Astrocyte of the hippocampus (primary cell): ENCODE data around the gene ABLIM2.
A peak's percentile ranks its signal among the peaks of the same experiment; 100 is the strongest.

ENCODE experiments used
- DNase-seq: peaks from one replicate; pipeline ENCODE4 v3.0.0; 2011; ENCODE audit warnings: low read depth, low spot score

The ABLIM2 gene

DNA sequence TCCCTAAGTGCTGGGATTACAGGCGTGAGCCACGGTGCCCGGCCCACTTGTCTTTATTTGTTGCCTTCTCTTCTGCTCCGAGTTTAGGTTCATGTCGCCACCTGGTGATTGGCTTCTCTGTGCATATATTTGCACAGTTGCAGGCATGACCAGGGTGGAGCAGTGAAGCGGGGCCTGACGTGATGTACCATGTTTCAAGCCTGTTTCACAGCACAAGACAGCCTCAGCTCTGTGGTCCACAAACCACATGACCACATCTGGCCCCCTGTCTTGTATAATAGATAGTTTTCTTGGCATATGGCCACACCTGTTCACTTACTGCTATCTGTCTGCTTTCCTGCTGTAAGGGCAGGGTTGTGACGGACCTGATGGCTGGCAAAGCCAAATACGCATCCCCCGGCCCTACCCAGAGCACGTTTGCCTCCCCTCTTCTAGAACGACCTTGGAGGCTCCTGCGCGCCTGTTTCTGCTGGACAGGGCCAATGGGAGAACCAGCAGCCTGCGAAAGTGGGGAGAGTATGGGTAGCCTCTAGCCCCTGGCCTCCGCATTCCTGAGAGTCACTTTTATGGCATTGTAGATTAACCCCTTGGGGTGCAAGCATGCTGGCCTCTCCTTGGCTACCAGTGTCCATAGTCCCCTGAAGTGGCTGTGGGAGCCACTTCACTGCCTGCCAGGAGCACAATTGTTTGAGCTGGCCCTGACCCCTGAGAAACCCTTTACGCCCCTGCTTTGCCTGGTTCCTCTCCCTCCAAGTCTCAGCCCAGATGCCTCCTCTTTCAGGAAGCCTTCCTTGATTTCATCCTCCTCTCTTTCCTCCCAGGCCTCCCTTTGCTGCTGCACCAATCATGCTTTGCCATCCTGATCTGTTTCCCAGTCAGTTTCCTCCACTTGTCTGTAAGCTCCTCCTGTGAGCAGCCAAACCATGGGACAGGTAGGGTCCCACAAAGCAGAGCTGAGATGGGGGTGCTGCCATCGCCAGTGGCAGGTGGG lies 34.4 kb upstream of the ABLIM2 start:
- DNase-seq, result peak; percentile 33

DNA sequence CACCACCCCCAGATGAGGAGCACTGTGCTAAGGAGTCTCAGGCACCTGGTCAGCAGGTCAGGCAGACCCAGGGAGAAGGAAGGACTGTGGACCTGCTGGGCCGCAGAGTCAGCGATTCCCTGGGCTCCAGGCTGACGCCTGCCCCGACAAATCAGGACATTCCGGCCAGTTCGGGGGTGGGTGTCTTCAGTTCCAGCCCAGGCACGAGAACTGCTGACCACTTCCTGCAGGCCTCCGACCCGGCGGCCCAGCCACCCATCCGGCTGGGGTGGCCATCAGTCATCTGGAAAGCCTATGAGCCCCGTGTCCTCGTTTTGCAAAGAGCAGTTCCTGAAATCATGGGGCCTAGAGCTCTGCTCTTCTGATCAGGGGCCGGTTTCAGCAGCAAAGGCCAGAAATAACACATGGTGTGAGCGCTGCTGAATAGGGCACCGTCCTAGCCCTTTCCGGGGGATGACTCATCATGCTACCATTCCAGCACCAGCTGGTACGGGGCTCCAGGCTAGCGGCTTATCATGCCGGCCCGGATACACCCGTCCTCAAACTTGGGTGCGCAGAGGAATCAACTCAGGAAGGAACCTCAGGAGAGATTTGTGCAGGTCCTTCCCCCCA lies 32.6 kb upstream of the ABLIM2 start:
- peak; percentile 21 for DNase-seq

DNA sequence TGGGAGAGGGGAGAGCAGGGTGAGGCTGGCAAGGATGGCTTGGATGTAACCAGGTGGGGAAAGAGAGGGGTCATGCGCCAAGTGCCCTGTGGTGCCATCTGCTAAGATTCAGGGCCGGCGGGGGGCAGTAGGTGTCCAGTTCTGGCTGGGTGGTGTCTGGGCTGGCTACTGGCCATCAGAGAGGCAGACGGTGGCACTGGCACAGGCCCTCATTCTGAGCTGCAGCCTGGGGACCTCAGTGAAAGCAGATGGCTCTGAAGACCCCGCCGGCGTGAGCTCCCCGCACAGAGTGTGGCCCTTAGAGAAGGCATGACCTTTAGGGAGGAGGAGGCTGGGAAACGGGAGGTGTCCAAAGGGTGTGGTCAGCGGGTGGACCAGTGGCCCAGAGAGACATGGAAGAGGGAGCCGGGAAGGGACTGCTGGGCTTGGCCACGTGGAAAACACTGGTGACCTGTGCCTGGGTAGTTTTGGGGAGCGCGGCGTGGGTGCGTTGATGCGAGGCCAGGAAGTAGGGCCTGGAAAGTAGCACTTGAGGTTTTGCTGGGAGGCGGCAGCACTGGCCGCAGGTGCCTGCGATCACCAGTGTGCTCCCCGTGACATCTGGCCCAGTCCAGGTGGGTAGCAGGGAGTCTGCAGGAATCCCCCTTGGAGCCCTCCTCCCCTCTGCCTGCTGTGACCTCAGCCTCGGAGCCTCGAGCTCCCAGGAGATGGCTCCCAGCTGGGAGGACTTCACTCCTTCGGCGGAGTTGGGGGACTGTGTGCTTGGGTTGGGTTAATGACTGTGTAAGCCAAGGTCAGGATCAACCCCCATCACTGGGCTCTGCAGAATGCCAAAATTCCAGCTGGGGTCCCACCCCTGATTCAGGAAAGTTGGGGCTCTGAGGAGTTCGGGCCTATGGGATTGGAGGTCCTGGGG lies 31.2 kb upstream of the ABLIM2 start:
- DNase-seq, result no peak

DNA sequence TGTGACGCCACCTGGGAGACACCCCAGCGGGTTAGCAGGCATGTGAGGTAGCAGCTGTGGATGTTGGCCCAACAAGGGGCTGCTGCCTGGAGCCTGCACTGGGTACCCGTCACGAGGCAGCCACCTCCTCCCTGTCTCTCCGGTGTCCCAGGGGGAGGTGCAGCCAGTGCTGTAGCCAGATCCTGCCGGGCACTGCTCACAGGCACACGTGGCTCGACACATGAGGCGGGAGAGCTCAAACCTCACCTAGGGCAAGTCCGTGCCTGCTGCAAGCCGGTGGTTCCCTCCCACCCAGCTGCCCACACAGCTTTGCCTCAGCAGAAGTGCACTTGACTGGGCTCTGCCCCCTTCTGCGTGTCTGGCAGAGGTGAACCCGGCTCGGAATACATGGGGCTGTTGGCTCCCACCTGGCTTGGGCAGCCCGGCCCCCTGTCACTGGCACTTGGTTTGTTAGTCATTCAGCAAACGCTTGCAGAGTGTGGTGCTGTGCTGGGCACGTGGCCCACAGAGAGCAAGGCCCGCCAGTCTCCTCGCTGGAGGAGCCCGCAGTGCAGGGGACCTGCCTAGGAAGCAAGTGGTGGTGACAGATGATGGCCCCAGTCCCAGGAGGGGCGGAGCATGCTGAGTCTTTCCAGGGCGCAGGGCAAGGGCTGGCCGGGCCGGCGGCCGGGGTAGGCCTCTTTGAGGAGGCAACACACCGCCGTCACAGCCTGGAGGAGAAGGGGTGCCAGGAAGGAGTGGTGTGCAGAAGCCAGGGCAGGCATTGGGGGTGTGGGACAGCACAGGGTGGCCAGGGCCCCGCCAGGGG lies 30.3 kb upstream of the ABLIM2 start:
- DNase-seq, result no peak

DNA sequence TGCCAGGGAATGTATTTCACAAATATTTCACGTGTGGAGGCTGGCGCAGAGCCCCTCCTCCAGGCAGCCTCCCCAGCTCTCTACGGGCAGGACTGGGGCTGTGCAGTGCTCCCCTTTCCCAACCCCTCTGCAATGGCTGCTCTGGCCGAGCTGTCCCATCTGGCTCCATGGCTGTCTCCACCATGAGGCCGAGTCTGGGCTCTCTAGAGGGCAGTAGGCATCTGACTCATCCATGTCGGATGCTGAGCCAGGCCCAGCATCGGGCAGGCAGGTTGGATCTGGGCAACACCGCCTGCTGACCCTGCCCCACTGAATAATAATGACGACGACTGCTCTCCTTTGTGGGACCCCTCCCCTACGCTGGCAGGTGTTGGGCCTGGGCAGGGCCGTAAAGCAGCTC lies 29.5 kb upstream of the ABLIM2 start:
- DNase-seq, result peak; percentile 18

DNA sequence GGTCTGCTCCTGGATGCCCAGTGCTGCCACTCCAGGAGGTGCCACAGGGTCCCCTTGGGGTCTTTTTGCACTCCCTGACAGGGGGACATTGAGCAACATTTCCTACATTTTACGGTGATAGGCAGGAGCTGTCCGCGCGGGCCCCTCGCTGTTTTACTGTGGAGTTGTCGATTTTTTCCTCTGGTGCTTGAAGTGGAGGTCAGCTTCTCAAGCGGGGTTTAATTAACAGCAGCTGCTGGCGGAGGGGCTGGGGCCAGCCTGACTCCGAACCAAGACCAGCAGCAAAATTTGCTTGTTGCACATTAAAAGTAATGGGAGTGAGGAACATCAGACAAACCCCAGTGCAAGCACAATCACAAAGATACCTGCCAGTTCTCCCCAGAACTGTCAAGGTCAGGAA lies 27.3 kb upstream of the ABLIM2 start:
- DNase-seq, result no peak

DNA sequence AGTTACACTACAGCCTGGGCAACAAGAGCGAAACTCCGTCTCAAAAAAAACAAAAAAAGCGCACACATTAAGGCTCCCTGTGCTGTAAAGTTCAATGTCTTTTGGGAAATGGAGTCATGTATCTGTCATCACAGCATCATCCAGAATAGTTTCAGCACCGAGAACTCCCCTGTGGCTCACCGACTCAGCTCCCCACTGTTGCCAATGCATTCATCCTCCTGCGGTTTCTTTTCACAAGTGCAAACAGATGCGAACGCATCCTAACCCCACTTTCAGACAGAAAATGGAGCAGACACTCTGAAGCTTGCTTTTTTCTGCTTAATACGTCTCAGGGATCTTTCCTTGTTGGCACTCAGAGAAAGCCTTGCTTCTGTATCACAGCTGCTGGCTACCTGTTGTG lies 26.7 kb upstream of the ABLIM2 start:
- peak; percentile 42 for DNase-seq

DNA sequence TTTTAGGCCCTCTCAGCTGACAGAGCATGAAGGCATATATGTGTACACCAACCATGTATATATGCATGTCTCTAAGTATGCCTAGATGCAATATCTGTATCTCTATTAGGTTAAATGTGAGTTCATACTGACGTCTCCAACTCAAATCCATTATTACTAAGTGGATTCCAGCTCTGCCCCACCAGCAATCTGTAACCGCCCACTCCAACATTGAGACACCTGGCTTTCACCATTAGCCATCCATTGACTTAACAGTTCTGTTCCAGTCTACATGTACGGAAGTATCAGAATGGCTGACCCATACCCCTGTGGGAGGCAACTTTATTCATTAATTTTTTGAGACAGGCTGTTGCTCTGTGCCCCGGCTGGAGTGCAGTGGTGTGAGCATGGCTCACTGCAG lies 25.4 kb upstream of the ABLIM2 start:
- no peak for DNase-seq

DNA sequence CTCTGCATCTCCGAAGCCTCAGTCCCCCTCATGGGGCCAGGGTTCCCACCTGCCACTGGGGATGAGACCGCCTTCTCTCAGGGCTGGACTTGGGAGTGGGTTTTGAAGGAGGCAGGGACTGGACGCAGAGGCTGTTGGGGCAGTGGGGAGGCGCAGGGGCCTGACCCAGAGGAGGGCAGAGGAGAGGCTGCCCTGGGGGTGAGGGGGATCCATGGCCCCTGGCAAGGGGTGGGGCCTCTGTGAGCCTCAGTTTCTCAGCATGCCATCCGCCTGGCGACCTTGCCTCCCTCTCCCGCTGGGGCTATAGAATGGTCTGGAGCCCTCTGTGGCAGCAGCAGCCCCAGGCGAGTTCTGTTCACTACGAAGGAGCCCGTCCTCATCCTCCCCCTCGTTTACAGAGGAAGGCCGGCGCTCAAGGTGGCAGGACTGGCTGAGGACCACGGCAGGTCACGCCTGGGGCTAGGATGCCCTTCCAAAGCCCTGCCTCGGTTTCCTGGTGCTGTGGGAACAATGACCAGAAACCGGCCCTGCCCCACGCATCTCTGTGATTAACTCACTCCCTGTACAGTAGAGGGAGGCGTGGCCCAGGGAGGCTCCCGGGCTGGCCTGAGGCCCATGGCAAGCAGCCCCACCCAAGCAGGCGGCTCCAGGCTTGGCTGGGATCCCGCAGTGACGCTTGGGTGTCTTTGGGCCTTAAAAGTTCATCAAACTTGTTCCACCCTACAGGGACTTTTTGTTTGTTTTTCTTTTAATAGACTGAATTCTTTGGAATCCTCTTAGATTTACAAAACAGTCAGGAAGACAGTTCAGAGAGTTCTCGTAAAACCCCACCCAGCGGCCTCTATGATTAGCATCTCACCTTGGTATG lies 24.5 kb upstream of the ABLIM2 start:
- DNase-seq, result peak; percentile 64

DNA sequence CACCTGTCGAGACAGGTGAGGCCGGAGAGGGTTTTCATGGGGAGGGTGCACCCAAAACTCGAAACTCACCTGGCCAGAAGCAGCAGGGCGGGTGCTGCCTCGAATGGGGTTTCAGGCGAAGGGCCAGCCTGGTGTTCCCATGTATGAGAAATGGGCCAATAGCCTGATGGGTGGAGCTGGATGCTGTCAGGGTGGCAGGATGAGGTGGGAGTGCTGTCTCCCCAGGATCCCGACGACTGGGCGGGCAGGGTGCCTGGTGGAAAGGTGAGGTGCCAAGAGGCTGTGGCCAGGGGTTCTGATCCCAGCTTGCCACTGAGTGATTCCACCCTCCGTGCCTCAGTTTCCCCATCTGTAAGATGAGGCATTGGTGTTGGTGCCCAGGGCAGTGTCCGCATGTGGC lies 23.7 kb upstream of the ABLIM2 start:
- no peak for DNase-seq

DNA sequence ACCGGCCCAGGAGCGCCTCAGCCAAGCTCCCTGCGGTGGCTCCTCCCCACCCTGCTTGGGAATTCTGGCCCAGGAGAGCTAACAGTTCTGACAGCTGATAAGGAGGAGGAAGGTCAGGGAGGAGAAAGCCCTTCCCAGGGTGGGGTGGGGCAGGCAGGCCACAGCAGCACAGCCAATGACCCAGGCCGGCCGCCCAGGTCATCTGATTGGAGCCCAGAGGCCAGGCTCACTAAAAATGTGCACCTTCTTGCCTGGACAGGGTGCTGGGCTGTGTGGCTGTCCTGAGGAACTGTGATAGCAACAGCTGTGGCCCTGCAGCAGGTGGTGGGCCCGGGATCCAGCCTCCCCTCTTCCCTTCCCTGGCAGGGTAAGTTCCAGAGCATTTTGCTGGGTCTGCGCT lies 23.2 kb upstream of the ABLIM2 start:
- DNase-seq, result no peak

DNA sequence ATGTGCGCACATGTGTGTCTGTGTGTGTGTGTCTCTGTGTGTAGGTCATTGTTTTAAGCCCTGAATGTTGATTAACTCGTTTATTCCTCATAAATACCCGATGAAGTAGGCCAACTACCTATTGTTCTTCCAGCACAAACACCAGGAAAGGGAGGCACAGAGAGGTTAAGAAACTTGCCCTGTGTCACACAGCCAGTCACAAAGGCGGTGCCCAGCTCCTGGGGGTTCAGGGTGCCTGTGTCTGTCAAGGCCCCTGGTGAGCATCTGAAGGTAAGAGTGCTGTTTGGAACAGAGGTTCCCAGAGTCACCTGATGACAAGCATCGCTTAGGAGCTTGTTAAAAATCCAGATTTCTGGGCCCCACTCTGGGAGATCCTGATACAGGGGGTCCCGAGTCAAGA lies 22.5 kb upstream of the ABLIM2 start:
- no peak for DNase-seq

DNA sequence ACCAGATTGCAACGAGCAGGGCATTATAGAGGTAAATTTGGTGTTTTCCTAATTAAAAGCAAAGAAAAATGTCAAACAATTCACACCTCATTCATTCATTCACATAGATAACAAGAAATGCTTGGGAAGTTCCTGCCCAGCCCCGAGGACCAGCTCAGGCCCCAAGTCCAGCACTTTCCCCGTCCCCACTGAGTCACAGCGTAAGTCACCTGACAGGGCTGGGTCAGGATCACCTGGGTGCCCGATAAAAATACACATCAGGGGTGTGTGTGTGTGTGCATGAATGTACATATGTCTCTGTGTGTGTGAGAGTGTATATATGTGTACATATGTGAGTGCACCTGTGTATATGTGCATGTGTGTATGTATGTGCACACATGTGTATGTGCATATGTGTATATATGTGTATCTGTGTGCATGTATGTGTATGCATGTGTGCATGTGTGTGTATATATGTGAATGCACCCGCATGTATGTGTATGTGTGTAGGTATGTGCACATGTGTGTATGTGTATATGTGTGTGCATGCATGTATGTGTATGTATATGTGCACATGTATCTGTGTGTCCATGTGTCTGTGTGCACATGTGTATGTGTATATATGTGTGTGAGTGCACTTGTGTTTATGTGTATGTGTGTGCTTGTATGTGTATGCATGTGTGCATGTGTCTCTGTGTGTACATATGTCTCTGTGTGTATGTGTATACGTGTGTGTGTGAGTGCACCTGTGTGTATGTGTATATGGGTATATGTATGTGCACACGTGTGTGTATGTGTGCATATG lies 21.9 kb upstream of the ABLIM2 start:
- DNase-seq, result no peak

DNA sequence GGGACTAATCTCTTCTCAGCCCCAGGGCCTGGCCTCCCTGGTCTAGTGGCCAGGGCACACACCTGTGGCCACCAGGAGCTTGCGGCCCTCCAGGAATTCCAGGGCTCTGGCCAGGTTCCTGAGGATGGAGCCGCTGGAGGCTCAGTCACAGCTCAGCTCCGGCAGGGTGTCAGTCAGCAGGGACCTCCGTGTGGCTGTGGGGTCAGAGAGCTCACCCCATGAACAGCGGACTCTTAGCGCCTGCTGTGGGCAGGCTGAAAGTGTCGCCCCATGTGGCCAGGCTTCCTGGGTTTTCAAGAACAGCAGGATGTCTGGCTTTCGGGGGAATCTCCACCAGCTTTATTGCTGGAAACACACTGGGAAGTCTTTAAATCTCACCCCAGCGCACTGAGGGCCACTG lies 21.2 kb upstream of the ABLIM2 start:
- DNase-seq, result no peak

DNA sequence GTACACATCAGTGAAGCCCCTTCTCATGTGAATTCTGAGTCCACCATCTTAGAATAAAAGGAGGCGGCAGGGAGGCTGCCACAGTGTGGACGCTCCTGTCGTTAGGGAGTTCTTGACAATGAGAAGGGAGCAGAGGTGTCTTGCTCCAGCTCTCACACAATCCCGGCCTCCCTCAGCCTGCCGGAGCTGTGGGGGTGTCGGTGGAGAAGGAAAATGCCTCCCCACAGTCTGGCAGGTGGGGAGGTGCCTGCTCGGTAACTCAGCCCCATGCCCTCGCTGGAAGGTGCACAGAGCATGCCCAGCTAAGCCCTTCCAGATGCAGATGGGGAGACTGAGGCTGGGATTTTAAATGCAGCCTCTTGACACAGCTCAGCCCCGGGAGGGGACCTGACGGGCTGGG lies 20.5 kb upstream of the ABLIM2 start:
- no peak for DNase-seq

DNA sequence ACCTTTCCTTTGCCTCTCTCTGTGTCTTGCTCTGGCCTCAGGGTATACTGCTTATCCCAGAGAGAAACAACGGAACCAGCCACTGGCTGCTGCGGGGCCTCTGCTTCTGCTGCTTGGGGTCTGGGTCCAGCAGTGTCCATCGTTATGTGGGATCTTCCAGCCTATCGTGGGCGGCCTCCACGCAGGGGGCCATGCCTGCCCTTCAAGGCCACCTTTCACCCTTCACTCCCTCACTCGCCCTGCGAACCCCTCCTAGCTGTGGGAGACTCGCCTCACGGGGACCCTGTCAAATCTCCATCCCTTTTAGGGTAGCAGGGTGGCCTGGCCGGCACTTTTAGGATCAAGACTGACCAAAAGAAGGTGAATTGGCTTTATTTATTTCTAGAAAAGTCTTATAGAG lies 19.3 kb upstream of the ABLIM2 start:
- DNase-seq, result no peak

DNA sequence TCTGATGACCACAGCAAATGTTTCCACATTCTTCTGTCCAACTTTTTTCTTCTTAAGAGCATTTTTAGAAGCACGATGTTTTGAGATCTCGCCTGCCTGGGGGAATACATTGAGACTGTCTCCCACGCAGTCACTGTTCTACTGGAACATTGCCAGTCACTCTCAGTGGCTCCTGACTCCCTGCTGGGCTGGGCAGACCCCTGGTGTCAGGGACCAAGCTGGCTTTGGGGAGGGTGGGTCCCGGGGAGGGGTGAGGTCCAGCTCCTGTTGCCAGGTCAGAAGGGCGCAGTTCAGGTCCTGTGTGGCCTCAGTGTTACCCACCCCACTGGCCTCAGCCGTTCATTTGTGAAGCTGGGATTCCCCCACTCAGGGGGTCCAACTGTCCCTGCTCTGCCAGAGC lies 18.9 kb upstream of the ABLIM2 start:
- DNase-seq, result no peak

DNA sequence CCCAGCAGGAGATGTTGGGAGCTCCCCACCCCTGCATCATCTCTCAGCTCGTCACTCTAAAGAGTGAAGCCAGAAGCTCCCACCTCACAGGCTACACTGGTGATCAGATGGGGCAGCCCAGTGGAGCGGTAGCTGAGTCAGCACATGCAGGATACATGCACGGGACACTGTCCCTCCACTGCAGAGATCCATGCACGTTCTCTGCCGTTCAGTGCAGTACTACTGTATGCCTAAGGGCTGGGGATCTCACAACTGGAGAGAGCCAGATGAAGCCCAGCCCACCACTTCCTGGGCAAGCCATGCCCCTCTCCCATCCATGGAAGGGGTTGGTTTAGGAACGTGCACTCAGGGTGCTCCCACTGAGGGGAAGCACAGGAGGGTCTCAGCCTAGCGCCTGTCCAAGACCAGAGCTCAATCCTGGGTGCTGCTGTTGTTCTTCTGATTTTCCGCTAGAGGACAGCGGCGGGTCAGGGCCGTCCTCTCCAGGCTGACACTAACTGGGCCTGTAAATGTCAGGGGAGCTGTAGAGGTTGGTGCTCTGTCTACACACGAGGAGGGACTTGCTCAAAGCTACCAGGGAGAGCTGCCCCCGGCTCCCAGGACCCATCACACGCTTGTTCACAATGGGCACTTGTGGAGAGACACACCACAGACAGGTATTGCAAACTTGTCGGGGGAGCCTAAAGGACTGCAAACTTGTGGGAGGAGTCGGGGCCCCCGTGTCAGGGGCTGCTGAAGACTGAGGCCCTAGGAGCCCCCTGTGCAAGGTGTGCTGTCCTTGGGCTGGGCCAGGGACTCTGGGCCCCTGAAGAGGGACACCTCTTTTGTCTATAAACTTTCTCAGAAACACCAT lies 18.2 kb upstream of the ABLIM2 start:
- peak; percentile 69 for DNase-seq

DNA sequence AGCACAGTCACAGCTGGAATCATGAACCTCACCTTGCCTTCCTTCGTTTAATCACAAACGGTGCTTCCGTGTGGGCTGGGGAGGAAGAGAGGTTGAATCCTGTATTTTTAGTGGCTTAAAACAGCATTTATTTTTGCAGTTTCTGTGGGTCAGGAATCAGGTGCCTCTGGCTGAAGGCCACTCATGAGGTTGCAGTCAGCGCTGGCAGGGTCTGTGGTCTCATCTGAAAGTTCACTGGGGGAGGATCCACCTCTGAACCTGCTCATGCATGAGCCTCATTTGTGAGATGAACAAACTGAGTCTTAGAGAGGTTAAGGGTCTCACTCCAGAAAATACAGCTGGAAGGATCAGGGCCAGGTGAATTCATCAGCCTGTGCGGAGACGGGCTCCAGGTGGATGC lies 17.1 kb upstream of the ABLIM2 start:
- DNase-seq, result no peak
